Mucosa of descending colon (tissue), 3 donors: Measurements from ENCODE around the gene RBBP8NL. TPM values are rescaled to one million over a fixed set of nuclear protein-coding genes. Genes with fewer than 3 reads are reported as not detected.

ENCODE experiments used
- ATAC-seq: fragments of 200-7000 bp; cut with Tn5 transposase; one replicate; pipeline ENCODE4 v1.9.1; 2020; ENCODE audit warnings: mild to moderate bottlenecking, moderate library complexity
- DNase-seq, 3 donors: peaks; one replicate each; pipeline ENCODE4 v3.0.0-alpha.2; 2020
- H3K36me3 ChIP-seq: fragments of 200-600 bp; one replicate; pipeline ENCODE4 v1.8.0; 2021; ENCODE audit warnings: low read depth, mild to moderate bottlenecking
- H3K4me1 ChIP-seq: fragments of 200-600 bp; one replicate; pipeline ENCODE4 v1.8.0; 2021; ENCODE audit warnings: low read depth, mild to moderate bottlenecking
- H3K4me3 ChIP-seq: fragments of 200-600 bp; one replicate; pipeline ENCODE4 v1.8.0; 2021; ENCODE audit warnings: mild to moderate bottlenecking
- H3K9me3 ChIP-seq: fragments of 200-600 bp; one replicate; pipeline ENCODE4 v1.8.0; 2021; ENCODE audit warnings: mild to moderate bottlenecking
- CTCF ChIP-seq: fragments of 200-600 bp; IDR thresholded peaks from one replicate; pipeline ENCODE4 v1.8.0; 2022; ENCODE audit warnings: antibody characterized with exemption, mild to moderate bottlenecking
- intact Hi-C, 2 donors: fragments of 100-400 bp; cut with DNase I in 1 of 2; cut with micrococcal nuclease in 1 of 2; formaldehyde crosslinking; loops; one replicate each; pipeline versions ENCODE4 v1.11.0 to v1.11.1; 2022; cut with DNase I, micrococcal nuclease
- total RNA-seq, 3 donors: library from RNA; stranded (reverse); fragmentation: NEBNext Ultra II Directional in 2 of 3; extraction: Animal tissue kit (Norgen Biotek cat#: 25700) in 2 of 3; gene quantifications; one replicate each; pipeline versions ENCODE4 v1.2.1 to v1.2.4, GENCODE V29; 2021 to 2023
- donor health status: DM: no; HTN: no; CAD: no; lungs with moderate emphysema.
- donor health status: DM: no; HTN: no; CAD: no.
- donor health status: DM: no; HTN: yes; CAD: no.

The RBBP8NL gene
- total RNA-seq, 3 donors from 2014 or later = 2.3 to 7.0 (median 5.1) TPM

DNA sequence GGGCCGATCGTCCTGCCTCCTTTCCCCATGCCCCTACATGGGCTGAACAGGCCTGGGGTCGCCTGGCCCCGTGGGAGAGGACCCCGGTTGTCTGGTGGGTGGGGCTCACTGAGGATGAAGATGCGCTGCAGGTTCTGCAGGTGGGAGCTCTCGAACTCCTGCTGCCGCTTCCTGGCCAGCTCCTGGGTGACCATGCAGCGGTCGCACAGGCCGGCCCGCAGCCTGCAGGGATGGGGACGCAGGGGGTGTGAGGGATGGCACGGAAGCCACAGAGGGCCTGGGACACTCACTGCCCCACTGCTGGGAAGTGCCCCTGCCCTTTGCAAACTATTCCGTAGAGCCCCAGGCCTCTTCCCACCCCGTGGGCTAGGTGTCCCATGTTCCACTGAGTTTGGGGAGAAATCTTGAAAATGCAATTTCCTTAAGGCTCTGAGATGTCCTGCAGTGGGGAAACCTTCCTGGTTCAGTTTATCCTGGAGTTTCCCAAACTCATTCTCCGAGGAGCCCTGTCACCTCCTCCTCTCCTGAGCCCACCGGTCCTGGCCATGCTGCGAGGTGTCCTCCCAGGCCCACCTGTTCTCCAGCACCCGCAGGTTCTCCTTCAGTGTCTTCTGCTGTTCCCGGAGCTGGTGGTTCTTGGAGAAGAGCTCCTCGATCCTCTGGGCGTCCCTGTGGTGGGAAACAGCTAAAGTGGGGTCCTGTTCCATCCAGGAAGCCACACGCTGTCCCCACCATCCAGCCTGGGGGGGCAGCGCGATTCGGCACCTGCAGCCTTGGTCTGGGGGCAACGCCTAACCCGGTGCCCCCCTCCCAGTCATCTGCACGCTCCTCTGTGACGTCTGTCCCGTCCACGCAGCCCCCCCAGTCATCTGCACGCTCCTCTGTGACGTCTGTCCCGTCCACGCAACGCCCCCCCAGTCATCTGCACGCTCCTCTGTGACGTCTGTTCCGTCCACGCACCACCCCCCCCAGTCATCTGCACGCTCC, 10.4 kb downstream of the RBBP8NL start:
- no peak for DNase-seq
- intact Hi-C loops = no loop called here
- Histone ChIP-seq H3K9me3 (no peaks in the 10 kb centered on the region), H3K36me3 (no peaks in the 10 kb centered on the region), H3K4me1 (peaks cover 20% of the 10 kb centered on the region), H3K4me3 (no peak overlapping the region)
- TF ChIP-seq CTCF = no peak
- no peak for ATAC-seq

- intact Hi-C loops = no loop called here
- Histone ChIP-seq H3K9me3 (no peaks in the 10 kb centered on the region), H3K4me1 (peaks cover 20% of the 10 kb centered on the region), H3K36me3 (no peaks in the 10 kb centered on the region), H3K4me3 (no peak overlapping the region)
- DNase-seq (no peak), ATAC-seq (no peak)
- TF ChIP-seq CTCF = no peak
These were observed 11.8 kb downstream of the RBBP8NL start for GRCh38 chr20:62415354-62416111.

GRCh38 chr20:62413896-62414481, 13.3 kb downstream of the RBBP8NL start:
- H3K4me1 ChIP-seq = peaks cover 33% of the 10 kb centered on the region
- no peaks in the 10 kb centered on the region for H3K9me3 ChIP-seq

DNA sequence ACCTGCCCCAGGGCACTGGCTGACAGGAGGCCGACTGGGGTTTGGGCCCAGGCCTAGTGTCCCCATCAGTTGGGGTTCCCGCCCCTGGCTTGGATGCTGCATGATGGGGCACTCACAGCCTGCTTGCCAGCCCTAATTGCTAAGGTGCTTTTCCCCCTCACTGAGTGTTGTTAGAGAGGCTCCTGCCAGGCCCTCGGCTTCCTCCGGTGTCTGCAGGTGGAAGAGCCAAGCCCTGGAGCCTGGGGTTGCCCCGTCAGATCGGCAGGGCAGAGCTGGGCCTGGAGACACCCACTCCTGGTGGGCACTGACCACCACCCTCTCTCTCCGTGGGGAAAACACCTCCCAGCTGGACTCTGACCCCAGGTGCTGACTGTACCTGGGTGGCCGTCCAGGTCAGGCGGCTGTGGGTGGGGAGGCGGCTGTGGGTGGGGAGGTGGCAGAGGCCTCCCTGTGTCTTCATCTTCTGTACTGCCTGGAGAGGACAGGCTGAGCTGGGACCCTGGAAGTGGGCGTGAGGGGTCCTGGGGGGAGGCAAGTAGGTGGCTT, 14.2 kb downstream of the RBBP8NL start:
- Histone ChIP-seq H3K36me3 (no peaks in the 10 kb centered on the region), H3K9me3 (no peaks in the 10 kb centered on the region), H3K4me1 (peaks cover 37% of the 10 kb centered on the region), H3K4me3 (no peak overlapping the region)
- no peak for TF ChIP-seq CTCF
- ATAC-seq (peak; percentile 28), DNase-seq (peak; percentile 62 to 78 (median 77))
- intact Hi-C loops = no loop called here

More at GRCh38 chr20:62413896-62414481, 13.3 kb downstream of the RBBP8NL start:
- Histone ChIP-seq H3K4me3 (no peak overlapping the region), H3K36me3 (no peaks in the 10 kb centered on the region)
- intact Hi-C loops = no loop called here
- DNase-seq = peak in 2 of 3 donors; percentile 42 to 58
- ATAC-seq = no peak
- TF ChIP-seq CTCF = no peak
